K562 (cell line): ENCODE data around the gene HOATZ. TPM values are rescaled to one million over a fixed set of nuclear protein-coding genes. Genes with fewer than 3 reads are reported as not detected.

Source experiments
- ATAC-seq: fragments of 200-7000 bp; cut with Tn5 transposase; 3 replicates; pipeline ENCODE4 v1.9.1; 2020; ENCODE audit warnings: moderate library complexity
- BruUV-seq: library from RNA; stranded (reverse); fragments of 400-500 nt; replicated peaks from 2 replicates; lab custom pipeline; 2021; lab: Mats Ljungman, UMichigan
- CTCF ChIA-PET: fragments of 300-600 bp; formaldehyde crosslinking; extraction: SDS; loops from one replicate; lab custom pipeline; 2021; ENCODE audit warnings: low intra/inter-chr PET ratio; lab: Yijun Ruan, JAX
- POLR2A ChIA-PET: fragments of 300-600, 350-650 bp; sonication (Branson Sonifier 250); formaldehyde crosslinking; extraction: SDS; loops from one replicate; lab custom pipeline; 2021; ENCODE audit warnings: antibody characterized with exemption, inconsistent platforms; lab: Yijun Ruan, JAX
- DNase-seq, 4 experiments: peaks; one replicate each; pipeline versions ENCODE4 v3.0.0 to v3.0.0-alpha.2; 2011 to 2018; ENCODE audit warnings: low spot score in 3 of 4, mixed read lengths in 3 of 4; ENCODE audit errors: extremely low read depth in 1 of 4
- FAIRE-seq: peaks from 2 replicates; lab custom pipeline; 2011; peaks lifted over from hg19 to GRCh38; lab: Jason Lieb, UNC
- H2AFZ ChIP-seq: 2 replicates; pipeline ENCODE4 v1.6.0; 2011; ENCODE audit warnings: low read depth, low read length, control low read depth, inconsistent platforms
- H3K27ac ChIP-seq: fragments of 200-600 bp; 3 replicates; pipeline ENCODE4 v1.8.0; 2011; ENCODE audit warnings: low read depth, mild to moderate bottlenecking, control low read depth, inconsistent platforms, low read length, moderate library complexity, mixed read lengths; ENCODE audit errors: extremely low read depth
- H3K27me3 ChIP-seq, 2 experiments: fragments of 300-600 bp in 1 of 2; 2 replicates in 1 of 2; 3 replicates in 1 of 2; pipeline versions ENCODE4 v1.6.0 to v1.8.0; 2011; ENCODE audit warnings: inconsistent platforms in 2 of 2, low read length in 2 of 2, mild to moderate bottlenecking in 1 of 2, mixed read lengths in 1 of 2, moderate library complexity in 1 of 2; ENCODE audit not compliant: control insufficient read depth in 2 of 2, insufficient read depth in 2 of 2
- H3K36me3 ChIP-seq: fragments of 300-600 bp; 3 replicates; pipeline ENCODE4 v1.8.0; 2011; ENCODE audit warnings: mild to moderate bottlenecking, low read length, inconsistent platforms; ENCODE audit not compliant: control insufficient read depth, insufficient read depth
- H3K4me1 ChIP-seq, 2 experiments: fragments of 200-600 bp in 1 of 2; replicated peaks in 1 of 2; 2 replicates in 1 of 2; 3 replicates in 1 of 2; pipeline versions ENCODE4 v1.5.1 to v1.8.0; 2011; ENCODE audit warnings: inconsistent platforms in 2 of 2, low read length in 2 of 2, mild to moderate bottlenecking in 1 of 2, mixed read lengths in 1 of 2, moderate library complexity in 1 of 2; ENCODE audit not compliant: control insufficient read depth in 2 of 2, insufficient read depth in 2 of 2
- H3K4me2 ChIP-seq: 2 replicates; pipeline ENCODE4 v1.6.1; 2011; ENCODE audit warnings: low read length, control low read depth, inconsistent platforms, mixed read lengths; ENCODE audit not compliant: insufficient read depth
- H3K4me3 ChIP-seq: fragments of 200-600 bp; sonication (generic), shearing (Covaris generic); 2 replicates; pipeline ENCODE4 v1.5.1; 2016; ENCODE audit warnings: control low read depth, inconsistent platforms
- H3K79me2 ChIP-seq: fragments of 200-600 bp; 3 replicates; pipeline ENCODE4 v1.8.0; 2011; ENCODE audit warnings: low read length, inconsistent platforms; ENCODE audit not compliant: control insufficient read depth, insufficient read depth
- H3K9ac ChIP-seq, 2 experiments: 2 replicates each; pipeline versions ENCODE4 v1.6.0 to v1.6.1; 2011; ENCODE audit warnings: low read depth in 2 of 2, low read length in 2 of 2, control low read depth in 1 of 2, inconsistent platforms in 1 of 2, mild to moderate bottlenecking in 1 of 2, mixed read lengths in 1 of 2; ENCODE audit not compliant: insufficient read depth in 1 of 2
- H3K9me1 ChIP-seq: one replicate; pipeline ENCODE4 v1.6.0; 2011; ENCODE audit warnings: inconsistent platforms, mild to moderate bottlenecking, low read length, moderate library complexity; ENCODE audit not compliant: control insufficient read depth, insufficient read depth
- H3K9me3 ChIP-seq: replicated peaks from 2 replicates; pipeline ENCODE4 v1.5.1; 2011; ENCODE audit warnings: low read depth, low read length, inconsistent platforms; ENCODE audit not compliant: control insufficient read depth, insufficient read depth
- H4K20me1 ChIP-seq: replicated peaks from 2 replicates; pipeline ENCODE4 v1.6.1; 2011; ENCODE audit warnings: low read length, inconsistent platforms, mixed read lengths; ENCODE audit not compliant: control insufficient read depth, insufficient read depth
- ATF1 ChIP-seq, 2 experiments: fragments of 450-650 bp in 1 of 2; IDR thresholded peaks; 2 replicates each; pipeline ENCODE4 v1.6.1; 2016; ENCODE audit warnings: missing compliant biosample characterization in 1 of 2, missing genetic modification characterization in 1 of 2
- CBX3 ChIP-seq, 2 experiments: IDR thresholded peaks; 1 replicate in 1 of 2; 2 replicates in 1 of 2; pipeline ENCODE4 v1.6.1; 2012; ENCODE audit warnings: inconsistent platforms in 2 of 2, low read length in 2 of 2, borderline replicate concordance in 1 of 2, control low read depth in 1 of 2
- FOXA1 ChIP-seq: fragments of 450-650 bp; IDR thresholded peaks from 2 replicates; pipeline ENCODE4 v1.6.1; 2016; ENCODE audit warnings: mild to moderate bottlenecking, borderline replicate concordance
- HDAC6 ChIP-seq: IDR thresholded peaks from 2 replicates; pipeline ENCODE4 v1.6.1; 2012; ENCODE audit warnings: low read depth, mild to moderate bottlenecking, control low read depth, inconsistent platforms, low read length, moderate library complexity
- MTA2 ChIP-seq: fragments of 450-650 bp; IDR thresholded peaks from 2 replicates; pipeline ENCODE4 v1.6.1; 2016; ENCODE audit warnings: low read depth
- PHB2 ChIP-seq: fragments of 450-650 bp; IDR thresholded peaks from 2 replicates; pipeline ENCODE4 v1.6.1; 2017; ENCODE audit warnings: low read depth
- PTTG1 ChIP-seq: fragments of 450-650 bp; IDR thresholded peaks from 2 replicates; pipeline ENCODE4 v1.6.1; 2016; ENCODE audit warnings: low read depth, mild to moderate bottlenecking, missing genetic modification characterization, missing compliant biosample characterization
- ZNF324 ChIP-seq: fragments of 250-450 bp; sonication (Bioruptor Pico); IDR thresholded peaks from 2 replicates; pipeline ENCODE4 v1.4.0; 2020; ENCODE audit warnings: mild to moderate bottlenecking
- ZNF347 ChIP-seq: fragments of 450-650 bp; formaldehyde crosslinking; IDR thresholded peaks from 2 replicates; pipeline ENCODE4 v1.4.0; 2020; ENCODE audit warnings: low read depth, mild to moderate bottlenecking, moderate library complexity
- WGBS: fragments of 100-300 bp; shearing (Covaris generic); methylation state at CpG from one replicate; pipeline ENCODE4 v1.1.6; 2016; ENCODE audit warnings: low coverage, mixed read lengths; ENCODE audit not compliant: insufficient coverage; ENCODE audit errors: missing lambda C conversion rate; 5-methylcytosine and 5-hydroxymethylcytosine counted together
- in situ Hi-C: fragments of 300-500 bp; cut with MboI; formaldehyde crosslinking; loops from 4 replicates; pipeline ENCODE4 v1.15.0; 2018; ENCODE audit warnings: inconsistent platforms, mixed read lengths
- intact Hi-C: fragments of 100-400 bp; cut with micrococcal nuclease; formaldehyde crosslinking; loops from 2 replicates; pipeline ENCODE4 v1.14.2; 2022
- polyA plus RNA-seq, 8 experiments: library from polyadenylated mRNA; depleted of rRNA in 4 of 8; stranded (reverse) in 5 of 8; unstranded in 3 of 8; fragments of >200 nt; fragmentation: Nextera tagmentation in 2 of 8; fragmentation: Illumina TruSeq in 1 of 8; extraction: Ambion mirVana in 2 of 8; extraction: Trizol in 1 of 8; gene quantifications; 2 replicates each; pipeline versions ENCODE4 v1.2.1 to v1.2.3, GENCODE V29; 2011 to 2014; ENCODE audit warnings: inconsistent platforms in 1 of 8, missing spikeins in 1 of 8
- total RNA-seq, 7 experiments: library from RNA; depleted of rRNA in 6 of 7; stranded (reverse); fragments of >200 nt in 6 of 7; fragmentation: Illumina TruSeq in 2 of 7; extraction: Trizol in 2 of 7; gene quantifications; 2 replicates each; pipeline versions ENCODE4 v1.2.1 to v1.2.3, GENCODE V29; 2011 to 2021; ENCODE audit warnings: low replicate concordance in 1 of 7
- TF ChIP-seq, protein P1 (sequence below): fragments of 250-450 bp; sonication (Bioruptor Pico); IDR thresholded peaks from 2 replicates; pipeline ENCODE4 v1.5.0; 2022; ENCODE audit warnings: mild to moderate bottlenecking
- TF ChIP-seq, protein P2 (sequence below): sonication (generic); formaldehyde crosslinking; IDR thresholded peaks from 2 replicates; pipeline ENCODE4 v1.8.0; 2023; ENCODE audit warnings: mild to moderate bottlenecking, missing genetic modification reagents

The HOATZ gene
- total and polyA plus RNA-seq, 9 of the 15 experiments (the other 6 are each of a cell fraction or from before 2014, with no cell fraction given): not detected

GRCh38 chr11:111540114-111540936 lies 25.7 kb downstream of the HOATZ start, which contains the start of gene LAYN:
TSS of gene LAYN (plus strand) at chr11:111540720. CDS start at chr11:111540844, 124 bp downstream.
- Histone ChIP-seq H3K9me3 (no peaks in the 10 kb centered on the region), H2AFZ (no peak within 1 kb of the TSS), H3K27ac (no peak within 1 kb of the TSS), H3K4me2 (no peak within 1 kb of the TSS), H4K20me1 (no peaks in the 10 kb centered on the region), H3K9ac (no peak within 1 kb of the TSS; a peak in 1 of 4 replicates), H3K79me2 (no peaks in the 10 kb centered on the region), H3K9me1 (no peaks in the 10 kb centered on the region), H3K4me3 (no peak within 1 kb of the TSS), H3K36me3 (no peaks in the 10 kb centered on the region), H3K27me3 (peaks cover 19 to 43% of the 10 kb centered on the region in 2 experiments), H3K4me1 (peaks cover 0 to 14% of the 10 kb centered on the region in 2 experiments; a peak in 1 of 5 replicates)
- ChIA-PET CTCF (no interaction called here), POLR2A (interaction anchor here (0.6 to 0.7 kb wide), 3 partner anchors 151 to 1289 kb away, joined by 3 read pairs; no protein-coding TSS in a partner anchor)
- no peak for TF ChIP-seq ATF1 (CRISPR knock-in tag; IDR thresholded peaks at IDR 0.05)
- TF ChIP-seq ATF1 (tag; IDR thresholded peaks at IDR 0.05): no peak
- WGBS: 38% methylated on average over 38 of the region's 70 CpGs
- intact Hi-C loops: no loop called here
- in situ Hi-C loops: no loop called here
- no TSS peak for BruUV-seq
- ATAC-seq (no peak), DNase-seq (no peak), FAIRE-seq (no peak)

DNA sequence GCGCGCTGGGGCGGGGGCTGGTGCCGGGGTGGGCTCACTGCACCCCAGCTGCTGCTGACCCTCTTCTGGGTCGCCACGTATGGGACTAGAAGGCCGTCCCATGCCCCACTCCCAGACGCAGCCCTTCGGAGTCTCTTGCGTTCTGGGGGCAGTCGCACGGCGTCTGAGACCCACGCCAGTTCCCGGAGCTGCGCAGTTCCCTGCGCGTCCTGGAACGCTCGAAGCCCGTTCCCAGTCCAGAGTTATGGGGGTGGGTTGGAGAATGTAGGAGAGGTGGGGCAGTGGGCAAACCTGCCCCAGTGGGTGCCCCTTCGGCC lies 26.3 kb downstream of the HOATZ start:
- Histone ChIP-seq H3K36me3 (no peaks in the 10 kb centered on the region), H2AFZ (no peak overlapping the region), H3K4me1 (peaks cover 0 to 14% of the 10 kb centered on the region in 2 experiments; a peak in 1 of 5 replicates), H3K9me3 (no peaks in the 10 kb centered on the region), H3K9me1 (no peaks in the 10 kb centered on the region), H3K4me2 (no peak overlapping the region), H3K27me3 (peaks cover 19 to 43% of the 10 kb centered on the region in 2 experiments), H3K9ac (no peak overlapping the region), H3K27ac (no peak overlapping the region), H4K20me1 (no peaks in the 10 kb centered on the region), H3K79me2 (no peaks in the 10 kb centered on the region), H3K4me3 (no peak overlapping the region)
- ChIA-PET POLR2A (interaction anchor here (0.6 kb wide), 1 partner anchor 152 kb away, joined by 3 read pairs; no protein-coding TSS in a partner anchor), CTCF (no interaction called here)
- DNase-seq (no peak), ATAC-seq (no peak), FAIRE-seq (no peak)
- WGBS: 58% methylated on average over 14 of the region's 22 CpGs
- in situ Hi-C loops (no loop called here), intact Hi-C loops (no loop called here)
- BruUV-seq: no TSS peak
- TF ChIP-seq CBX3 (IDR thresholded peaks at IDR 0.05; ENCODE audit: borderline replicate concordance in 1 of 2, low read length in 2 of 2) (no peak), HDAC6 (no peak), ZNF324 (no peak), FOXA1 (no peak), PTTG1 (tag) (no peak), PHB2 (no peak), ZNF347 (CRISPR knock-in tag) (no peak), MTA2 (no peak)
- TF ChIP-seq, protein P1, sequence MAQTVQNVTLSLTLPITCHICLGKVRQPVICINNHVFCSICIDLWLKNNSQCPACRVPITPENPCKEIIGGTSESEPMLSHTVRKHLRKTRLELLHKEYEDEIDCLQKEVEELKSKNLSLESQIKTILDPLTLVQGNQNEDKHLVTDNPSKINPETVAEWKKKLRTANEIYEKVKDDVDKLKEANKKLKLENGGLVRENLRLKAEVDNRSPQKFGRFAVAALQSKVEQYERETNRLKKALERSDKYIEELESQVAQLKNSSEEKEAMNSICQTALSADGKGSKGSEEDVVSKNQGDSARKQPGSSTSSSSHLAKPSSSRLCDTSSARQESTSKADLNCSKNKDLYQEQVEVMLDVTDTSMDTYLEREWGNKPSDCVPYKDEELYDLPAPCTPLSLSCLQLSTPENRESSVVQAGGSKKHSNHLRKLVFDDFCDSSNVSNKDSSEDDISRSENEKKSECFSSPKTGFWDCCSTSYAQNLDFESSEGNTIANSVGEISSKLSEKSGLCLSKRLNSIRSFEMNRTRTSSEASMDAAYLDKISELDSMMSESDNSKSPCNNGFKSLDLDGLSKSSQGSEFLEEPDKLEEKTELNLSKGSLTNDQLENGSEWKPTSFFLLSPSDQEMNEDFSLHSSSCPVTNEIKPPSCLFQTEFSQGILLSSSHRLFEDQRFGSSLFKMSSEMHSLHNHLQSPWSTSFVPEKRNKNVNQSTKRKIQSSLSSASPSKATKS: no peak
- TF ChIP-seq, protein P2, sequence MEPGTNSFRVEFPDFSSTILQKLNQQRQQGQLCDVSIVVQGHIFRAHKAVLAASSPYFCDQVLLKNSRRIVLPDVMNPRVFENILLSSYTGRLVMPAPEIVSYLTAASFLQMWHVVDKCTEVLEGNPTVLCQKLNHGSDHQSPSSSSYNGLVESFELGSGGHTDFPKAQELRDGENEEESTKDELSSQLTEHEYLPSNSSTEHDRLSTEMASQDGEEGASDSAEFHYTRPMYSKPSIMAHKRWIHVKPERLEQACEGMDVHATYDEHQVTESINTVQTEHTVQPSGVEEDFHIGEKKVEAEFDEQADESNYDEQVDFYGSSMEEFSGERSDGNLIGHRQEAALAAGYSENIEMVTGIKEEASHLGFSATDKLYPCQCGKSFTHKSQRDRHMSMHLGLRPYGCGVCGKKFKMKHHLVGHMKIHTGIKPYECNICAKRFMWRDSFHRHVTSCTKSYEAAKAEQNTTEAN: no peak
